AG09309 (cell line): ENCODE data around the gene FGF14.

Experiments used
- DNase-seq: peaks from one replicate; pipeline ENCODE4 v3.0.0-alpha.2; 2010; ENCODE audit warnings: low read depth
- H3K4me3 ChIP-seq: 2 replicates; pipeline ENCODE4 v1.5.1; 2011; ENCODE audit warnings: mild to moderate bottlenecking, low read depth, low read length, moderate library complexity; ENCODE audit not compliant: control insufficient read depth
- CTCF ChIP-seq: IDR thresholded peaks from 2 replicates; pipeline ENCODE4 v1.5.1; 2011; ENCODE audit warnings: mild to moderate bottlenecking, low read depth, low read length, inconsistent platforms; ENCODE audit not compliant: insufficient read depth, control insufficient read depth; ENCODE audit errors: missing control alignments

Gene FGF14

DNA sequence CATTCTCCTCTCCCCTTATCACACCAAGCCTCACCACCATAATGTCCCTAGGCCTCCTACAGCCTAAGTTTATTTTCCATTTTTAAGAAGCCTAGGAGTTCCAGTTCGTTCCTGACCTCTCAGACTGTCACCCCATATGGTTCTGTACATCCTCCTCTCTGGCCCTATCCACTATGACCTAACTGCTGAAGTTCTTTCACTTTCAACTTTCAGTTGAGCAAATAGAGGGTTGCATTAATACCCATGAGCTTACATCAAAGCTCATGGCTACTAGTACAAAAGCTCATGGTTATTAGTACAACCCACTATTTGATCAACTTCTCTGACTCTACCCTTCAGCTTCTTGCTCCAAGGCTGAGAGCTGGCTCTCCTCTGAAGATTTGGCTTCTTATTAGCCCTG is 72.9 kb downstream of the FGF14 start:
- H3K4me3 ChIP-seq, result no peak overlapping the region
- no peak for TF ChIP-seq CTCF
- DNase-seq, result no peak

DNA sequence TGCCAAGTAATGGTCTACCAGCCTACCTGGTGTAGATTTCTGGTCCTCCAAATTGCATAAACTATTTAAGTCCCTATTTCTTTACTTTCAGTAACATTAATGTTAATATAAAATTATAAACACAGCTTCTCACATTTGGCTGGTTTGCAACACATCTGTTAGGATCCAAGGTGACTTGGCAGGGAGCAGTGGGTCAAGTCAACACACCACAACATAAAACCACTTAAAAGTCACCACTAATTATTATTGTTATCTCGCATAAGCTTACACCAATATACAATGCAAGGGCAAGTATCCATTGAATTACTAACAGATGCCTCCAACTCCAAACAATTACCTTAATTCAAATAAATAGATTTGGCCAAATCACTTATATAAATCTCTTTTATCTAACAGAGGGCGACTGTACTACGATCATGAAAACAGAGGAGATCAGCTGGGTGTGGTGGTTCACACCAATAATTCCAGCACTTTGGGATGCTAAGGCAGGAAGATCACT is 74.7 kb downstream of the FGF14 start:
- no peak for TF ChIP-seq CTCF
- H3K4me3 ChIP-seq, result no peak overlapping the region
- DNase-seq, result no peak

DNA sequence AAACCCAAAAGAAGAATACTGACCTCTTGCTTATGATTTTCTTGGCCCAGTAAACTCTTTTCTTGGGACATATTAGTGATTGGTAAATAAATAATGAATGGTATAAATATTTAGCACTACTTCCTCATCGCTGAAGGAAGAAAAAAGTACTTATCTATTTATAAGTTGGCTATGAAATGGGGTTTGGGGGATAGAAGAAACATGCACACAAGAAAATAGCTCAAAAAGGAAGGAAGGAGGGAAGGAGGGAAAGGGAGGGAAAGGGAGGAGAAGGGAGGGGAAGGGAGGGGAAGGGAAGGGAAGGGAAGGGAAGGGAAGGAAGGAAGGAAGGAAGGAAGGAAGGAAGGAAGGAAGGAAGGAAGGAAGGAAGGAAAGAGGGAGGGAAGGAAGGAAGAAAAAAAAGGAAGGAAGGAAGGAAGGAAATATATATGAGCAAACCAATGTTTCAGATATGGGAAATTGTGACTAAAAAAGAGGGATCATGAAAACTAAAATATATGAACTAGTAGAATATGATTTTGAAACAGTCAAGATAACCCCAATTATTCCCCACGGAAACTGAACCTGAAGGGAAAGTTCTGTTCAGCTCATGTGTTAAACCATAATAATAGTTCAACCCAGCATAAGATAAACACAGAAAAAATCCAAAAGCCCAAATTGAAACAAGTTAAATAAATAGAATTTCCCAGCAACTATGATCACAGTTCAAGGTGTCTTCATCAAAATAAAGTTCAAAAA is 75.3 kb downstream of the FGF14 start:
- H3K4me3 ChIP-seq, result no peak overlapping the region
- TF ChIP-seq CTCF, result no peak
- DNase-seq, result no peak

GRCh38 chr13:102325321-102325720 is 76.5 kb downstream of the FGF14 start:
- TF ChIP-seq CTCF, result no peak
- H3K4me3 ChIP-seq, result no peak overlapping the region
- no peak for DNase-seq

DNA sequence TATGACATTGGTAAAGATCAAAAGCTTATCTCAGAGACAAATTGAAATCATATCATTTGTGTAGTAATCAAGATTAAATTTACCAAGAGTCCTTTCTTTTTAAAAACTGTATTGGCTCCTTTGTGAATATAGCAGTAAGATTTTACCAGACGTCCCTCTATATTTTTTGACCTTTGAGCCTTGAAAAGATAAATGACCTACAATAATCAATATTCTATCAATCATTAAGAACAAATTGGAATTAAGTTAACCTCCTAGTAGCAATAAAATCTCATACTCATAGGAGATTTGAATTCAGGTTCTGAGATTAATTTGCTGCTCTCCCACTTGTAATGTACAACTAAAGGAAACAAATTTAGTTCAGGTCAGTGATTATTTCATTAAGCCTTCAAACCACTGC is 78.3 kb downstream of the FGF14 start:
- H3K4me3 ChIP-seq, result no peak overlapping the region
- no peak for DNase-seq
- TF ChIP-seq CTCF, result no peak

GRCh38 chr13:102323012-102323411 is 78.8 kb downstream of the FGF14 start:
- no peak overlapping the region for H3K4me3 ChIP-seq
- no peak for DNase-seq
- no peak for TF ChIP-seq CTCF
